OCI-LY7 (cell line): Measurements from ENCODE around the gene ATP6V0B. TPM values are rescaled to one million over a fixed set of nuclear protein-coding genes. Genes with fewer than 3 reads are reported as not detected.

Experiments used
- BruUV-seq: library from RNA; stranded (reverse); fragments of 400-500 nt; replicated peaks from 2 replicates; lab custom pipeline; 2021; lab: Mats Ljungman, UMichigan
- CTCF ChIA-PET: fragments of 300-600 bp; sonication (Branson Sonifier 250); formaldehyde crosslinking; loops from one replicate; lab custom pipeline; 2022; ENCODE audit warnings: antibody characterized with exemption; ENCODE audit not compliant: unreplicated experiment; lab: Charles Lee
- POLR2A ChIA-PET: fragments of 300-600 bp; sonication (Branson Sonifier 250); formaldehyde crosslinking; loops from one replicate; lab custom pipeline; 2022; ENCODE audit warnings: antibody characterized with exemption; lab: Charles Lee
- DNase-seq: peaks from one replicate; pipeline ENCODE4 v3.0.0-alpha.2; 2015; ENCODE audit warnings: low spot score
- H2AFZ ChIP-seq: fragments of 200-600 bp; sonication (generic), shearing (Covaris generic); 2 replicates; pipeline ENCODE4 v1.6.1; 2014; ENCODE audit warnings: mild to moderate bottlenecking, antibody characterized with exemption, low read length, moderate library complexity
- H3K27ac ChIP-seq: fragments of 200-600 bp; sonication (generic); 2 replicates; pipeline ENCODE4 v1.5.1; 2014; ENCODE audit warnings: mixed run types, low read depth, mild to moderate bottlenecking, moderate library complexity, low read length, inconsistent platforms; ENCODE audit not compliant: poor library complexity, severe bottlenecking
- H3K36me3 ChIP-seq: fragments of 200-600 bp; sonication (generic); 2 replicates; pipeline ENCODE4 v1.6.1; 2014; ENCODE audit warnings: mild to moderate bottlenecking, antibody characterized with exemption, low read length, moderate library complexity, mixed read lengths; ENCODE audit not compliant: insufficient read depth
- H3K4me1 ChIP-seq: fragments of 200-600 bp; sonication (generic); 2 replicates; pipeline ENCODE4 v1.5.1; 2014; ENCODE audit warnings: mild to moderate bottlenecking, low read length; ENCODE audit not compliant: insufficient read depth, poor library complexity, severe bottlenecking
- H3K4me2 ChIP-seq: fragments of 200-600 bp; sonication (generic); 2 replicates; pipeline ENCODE4 v1.6.1; 2014; ENCODE audit warnings: mild to moderate bottlenecking, low read length
- H3K4me3 ChIP-seq: fragments of 200-600 bp; sonication (generic); 2 replicates; pipeline ENCODE4 v1.5.1; 2014; ENCODE audit warnings: mild to moderate bottlenecking, low read depth, low read length; ENCODE audit not compliant: poor library complexity, severe bottlenecking
- H3K79me2 ChIP-seq: fragments of 200-600 bp; sonication (generic); 2 replicates; pipeline ENCODE4 v1.6.1; 2016; ENCODE audit warnings: low read depth, mild to moderate bottlenecking, low read length, moderate library complexity, mixed read lengths; ENCODE audit not compliant: insufficient read depth
- H3K9me2 ChIP-seq: fragments of 200-600 bp; sonication (generic); 2 replicates; pipeline ENCODE4 v1.6.1; 2016; ENCODE audit warnings: mild to moderate bottlenecking, low read length, mixed read lengths; ENCODE audit not compliant: insufficient read depth
- H3K9me3 ChIP-seq: fragments of 200-600 bp; sonication (generic); 2 replicates; pipeline ENCODE4 v1.6.1; 2014; ENCODE audit warnings: mild to moderate bottlenecking, mixed run types, low read length, mixed read lengths
- H4K20me1 ChIP-seq: fragments of 200-600 bp; sonication (generic); 2 replicates; pipeline ENCODE4 v1.6.1; 2014; ENCODE audit warnings: mild to moderate bottlenecking, antibody characterized with exemption, low read length, moderate library complexity, mixed read lengths; ENCODE audit not compliant: insufficient read depth
- CTCF ChIP-seq: fragments of 200-600 bp; sonication (generic); conservative IDR thresholded peaks from 2 replicates; pipeline ENCODE4 v1.5.1; 2014; ENCODE audit warnings: mild to moderate bottlenecking, antibody characterized with exemption, low read length, moderate library complexity, mixed read lengths
- EZH2phosphoT487 ChIP-seq: fragments of 200-600 bp; sonication (generic); IDR thresholded peaks from 2 replicates; pipeline ENCODE4 v1.6.1; 2018; ENCODE audit warnings: low read depth, borderline replicate concordance, mild to moderate bottlenecking, mixed run types, antibody characterized with exemption, low read length, moderate library complexity, mixed read lengths
- intact Hi-C: fragments of 100-400 bp; cut with micrococcal nuclease; formaldehyde crosslinking; loops from one replicate; pipeline ENCODE4 v1.10.0; 2022; ENCODE audit not compliant: unreplicated experiment
- total RNA-seq, 2 experiments: library from RNA; depleted of rRNA in 1 of 2; stranded (reverse); fragments of >200 nt in 1 of 2; shearing (Covaris generic) in 1 of 2; gene quantifications; 2 replicates each; pipeline ENCODE4 v1.2.3, GENCODE V29; 2014 to 2022

The ATP6V0B gene
- total RNA-seq, 2 experiments from 2014 or later: 68.4 to 97.1 TPM

GRCh38 chr1:43951021-43951985, 23.5 kb upstream of the ATP6V0B start:
- POLR2A ChIA-PET: interaction anchor here (0.5 kb wide), 1 partner anchor 85 kb away, joined by 3 read pairs; no protein-coding TSS in a partner anchor
- no peak for DNase-seq
- CTCF ChIA-PET: no interaction called here
- Histone ChIP-seq H3K4me2 (no peak overlapping the region), H3K36me3 (peaks cover 12% of the 10 kb centered on the region; the same call in 1 of the 2 replicates), H4K20me1 (peaks cover 4% of the 10 kb centered on the region; the same call in 1 of the 2 replicates), H3K27ac (no peak overlapping the region), H3K9me3 (no peaks in the 10 kb centered on the region), H3K4me1 (peaks cover 11% of the 10 kb centered on the region), H3K79me2 (peaks cover 3% of the 10 kb centered on the region; the same call in 1 of the 2 replicates), H3K9me2 (no peaks in the 10 kb centered on the region), H2AFZ (no peak overlapping the region), H3K4me3 (no peak overlapping the region)
- BruUV-seq: no TSS peak
- intact Hi-C loops: no loop called here
- TF ChIP-seq EZH2phosphoT487: no peak
- no peak for TF ChIP-seq CTCF

- TF ChIP-seq CTCF: no peak
- no peak for TF ChIP-seq EZH2phosphoT487
- no TSS peak for BruUV-seq
- no peak for DNase-seq
- Histone ChIP-seq H3K9me3 (no peaks in the 10 kb centered on the region), H3K4me3 (no peak overlapping the region), H3K79me2 (no peaks in the 10 kb centered on the region), H3K27ac (no peak overlapping the region), H3K36me3 (peaks cover 27% of the 10 kb centered on the region; the same call in 1 of the 2 replicates), H3K4me2 (no peak overlapping the region), H2AFZ (no peak overlapping the region), H4K20me1 (peaks cover 4% of the 10 kb centered on the region), H3K4me1 (peaks cover 5% of the 10 kb centered on the region), H3K9me2 (no peaks in the 10 kb centered on the region)
- POLR2A ChIA-PET: no interaction called here
- intact Hi-C loops: no loop called here
- CTCF ChIA-PET: no interaction called here
Observed at GRCh38 chr1:43952731-43953346, 21.9 kb upstream of the ATP6V0B start.
